Endothelial cell of umbilical vein (primary cell): ENCODE measurements around the gene KCNG1. TPM values are rescaled to one million over a fixed set of nuclear protein-coding genes. Genes with fewer than 3 reads are reported as not detected.

ENCODE experiments used
- BruUV-seq: library from RNA; stranded (reverse); fragments of 400-500 nt; replicated peaks from 2 replicates; lab custom pipeline; 2021; lab: Mats Ljungman, UMichigan
- CTCF ChIA-PET: fragments of 300-600, 350-600 bp; sonication (Branson Sonifier 250); formaldehyde crosslinking; loops from one replicate; lab custom pipeline; 2021; ENCODE audit warnings: antibody characterized with exemption, inconsistent platforms; lab: Charles Lee
- POLR2A ChIA-PET: fragments of 300-600, 350-600 bp; sonication (Branson Sonifier 250); formaldehyde crosslinking; loops from one replicate; lab custom pipeline; 2021; ENCODE audit warnings: antibody characterized with exemption, inconsistent platforms; lab: Charles Lee
- DNase-seq: peaks from one replicate; pipeline ENCODE4 v3.0.0-alpha.2; 2011; ENCODE audit warnings: low read depth, low spot score
- FAIRE-seq: peaks from 2 replicates; lab custom pipeline; 2011; peaks lifted over from hg19 to GRCh38; lab: Jason Lieb, UNC
- H2AFZ ChIP-seq: 2 replicates; pipeline ENCODE4 v1.6.0; 2012; ENCODE audit warnings: low read depth, low read length, control low read depth, inconsistent platforms
- H3K27ac ChIP-seq: 2 replicates; pipeline ENCODE4 v1.5.1; 2011; ENCODE audit warnings: low read depth, mild to moderate bottlenecking, control low read depth, low read length, moderate library complexity; ENCODE audit not compliant: insufficient read depth
- H3K27me3 ChIP-seq, 2 experiments: 2 replicates each; pipeline versions ENCODE4 v1.6.0 to v1.6.1; 2011; ENCODE audit warnings: low read length in 2 of 2, mixed read lengths in 1 of 2; ENCODE audit not compliant: control insufficient read depth in 2 of 2, insufficient read depth in 2 of 2
- H3K36me3 ChIP-seq, 2 experiments: 2 replicates in 1 of 2; 3 replicates in 1 of 2; pipeline ENCODE4 v1.5.1; 2011; ENCODE audit warnings: low read length in 2 of 2, mild to moderate bottlenecking in 1 of 2, moderate library complexity in 1 of 2; ENCODE audit not compliant: control insufficient read depth in 2 of 2, insufficient read depth in 2 of 2; ENCODE audit errors: extremely low read depth in 1 of 2
- H3K4me1 ChIP-seq: 3 replicates; pipeline ENCODE4 v1.5.1; 2011; ENCODE audit warnings: mild to moderate bottlenecking, low read length; ENCODE audit not compliant: control insufficient read depth, insufficient read depth; ENCODE audit errors: extremely low read depth
- H3K4me2 ChIP-seq: 2 replicates; pipeline ENCODE4 v1.6.1; 2011; ENCODE audit warnings: low read length, control low read depth, mixed read lengths; ENCODE audit not compliant: insufficient read depth
- H3K4me3 ChIP-seq, 3 experiments: fragments of 200-600 bp in 1 of 3; sonication (generic), shearing (Covaris generic) in 1 of 3; replicated peaks in 1 of 3; 2 replicates each; pipeline ENCODE4 v1.5.1; 2011 to 2016; ENCODE audit warnings: control low read depth in 3 of 3, low read length in 3 of 3, mild to moderate bottlenecking in 2 of 3, inconsistent platforms in 1 of 3, low read depth in 1 of 3, moderate library complexity in 1 of 3; ENCODE audit not compliant: insufficient read depth in 1 of 3
- H3K79me2 ChIP-seq: 2 replicates; pipeline ENCODE4 v1.6.0; 2012; ENCODE audit warnings: low read length, inconsistent platforms; ENCODE audit not compliant: control insufficient read depth, insufficient read depth
- H3K9ac ChIP-seq: replicated peaks from 2 replicates; pipeline ENCODE3; 2011; ENCODE audit warnings: low read length, control low read depth; ENCODE audit not compliant: insufficient read depth; ENCODE audit errors: extremely low read depth
- H3K9me1 ChIP-seq: replicated peaks from 3 replicates; pipeline ENCODE4 v1.6.0; 2011; ENCODE audit warnings: mild to moderate bottlenecking, low read length; ENCODE audit not compliant: control insufficient read depth, insufficient read depth; ENCODE audit errors: extremely low read depth
- H3K9me3 ChIP-seq: replicated peaks from 2 replicates; pipeline ENCODE4 v1.5.1; 2012; ENCODE audit warnings: low read length, inconsistent platforms; ENCODE audit not compliant: control insufficient read depth, insufficient read depth
- H4K20me1 ChIP-seq: replicated peaks from 2 replicates; pipeline ENCODE3; 2011; ENCODE audit warnings: mild to moderate bottlenecking, low read length; ENCODE audit not compliant: control insufficient read depth, insufficient read depth; ENCODE audit errors: extremely low read depth
- CTCF ChIP-seq, 2 donors: IDR thresholded peaks; 1 replicate in 1 of 2; 2 replicates in 1 of 2; pipeline ENCODE4 v1.5.1; 2011; ENCODE audit warnings: low read length in 2 of 2, mild to moderate bottlenecking in 2 of 2, moderate library complexity in 2 of 2, control low read depth in 1 of 2, inconsistent platforms in 1 of 2, low read depth in 1 of 2; ENCODE audit not compliant: insufficient read depth in 1 of 2; ENCODE audit errors: extremely low read depth in 1 of 2
- EZH2 ChIP-seq: IDR thresholded peaks from 2 replicates; pipeline ENCODE4 v1.6.1; 2012; ENCODE audit warnings: borderline replicate concordance, low read depth, mild to moderate bottlenecking, moderate library complexity, low read length, inconsistent platforms; ENCODE audit not compliant: severe bottlenecking
- FOS ChIP-seq: IDR thresholded peaks from 2 replicates; pipeline ENCODE4 v1.6.1; 2011; ENCODE audit warnings: mild to moderate bottlenecking, low read length, moderate library complexity, borderline replicate concordance; ENCODE audit not compliant: insufficient read depth
- GATA2 ChIP-seq: IDR thresholded peaks from 2 replicates; pipeline ENCODE4 v1.7.0; 2011; ENCODE audit warnings: low read depth, mild to moderate bottlenecking, moderate library complexity, mixed read lengths, low read length; ENCODE audit not compliant: insufficient read length, insufficient read depth
- JUN ChIP-seq: IDR thresholded peaks from 2 replicates; pipeline ENCODE4 v1.6.1; 2011; ENCODE audit warnings: borderline replicate concordance, low read depth; ENCODE audit not compliant: insufficient read length, insufficient read depth
- MAX ChIP-seq: IDR thresholded peaks from 2 replicates; pipeline ENCODE4 v1.6.1; 2011; ENCODE audit not compliant: insufficient read depth, insufficient read length
- MYC ChIP-seq: IDR thresholded peaks from one replicate; pipeline ENCODE4 v1.6.1; 2011; ENCODE audit warnings: mild to moderate bottlenecking, low read depth, low read length
- POLR2A ChIP-seq: IDR thresholded peaks from 2 replicates; pipeline ENCODE4 v1.6.1; 2012; ENCODE audit warnings: low read depth, mild to moderate bottlenecking, control low read depth, low read length
- POLR2AphosphoS5 ChIP-seq: IDR thresholded peaks from 2 replicates; pipeline ENCODE4 v1.6.1; 2012; ENCODE audit warnings: low read depth, mild to moderate bottlenecking, control low read depth, low read length, moderate library complexity; ENCODE audit not compliant: insufficient read depth
- dilution Hi-C: fragments of 300-500 bp; cut with MboI; formaldehyde crosslinking; loops from one replicate; pipeline ENCODE4 v1.15.0; 2019; ENCODE audit warnings: low sequenced_read_pairs; ENCODE audit not compliant: extremely low pct_ligation_motif_present
- intact Hi-C: fragments of 100-400 bp; cut with micrococcal nuclease; formaldehyde crosslinking; loops from one replicate; pipeline ENCODE4 v1.10.0; 2022
- polyA plus RNA-seq, 4 experiments: library from polyadenylated mRNA; depleted of rRNA in 3 of 4; stranded (reverse) in 3 of 4; unstranded in 1 of 4; fragments of >200 nt; gene quantifications; 2 replicates each; pipeline versions ENCODE4 v1.2.1 to v1.2.3, GENCODE V29; 2011 to 2012; ENCODE audit warnings: missing spikeins in 1 of 4
- total RNA-seq: library from RNA; stranded (reverse); gene quantifications from 2 replicates; pipeline ENCODE4 v1.2.3, GENCODE V29; 2021

KCNG1 gene
- total and polyA plus RNA-seq, 2 donors (not counting 3 experiments of a cell fraction or from before 2014, with no cell fraction given) = 0.22 to 1.1 TPM

- Histone ChIP-seq H3K27ac (no peak overlapping the region), H2AFZ (no peak overlapping the region), H3K27me3 (peaks cover 0 to 6% of the 10 kb centered on the region in 2 experiments), H3K9ac (no peak overlapping the region), H3K9me1 (no peaks in the 10 kb centered on the region), H3K4me1 (no peaks in the 10 kb centered on the region), H3K79me2 (no peaks in the 10 kb centered on the region), H4K20me1 (no peaks in the 10 kb centered on the region), H3K4me2 (no peak overlapping the region), H3K9me3 (no peaks in the 10 kb centered on the region), H3K36me3 (no peaks in the 10 kb centered on the region), H3K4me3 (no peak overlapping the region)
- TF ChIP-seq MYC (no peak), JUN (no peak), GATA2 (no peak), EZH2 (no peak), MAX (no peak), CTCF (IDR thresholded peaks at IDR 0.05; ENCODE audit: extremely low read depth in 1 of 2, insufficient read depth in 1 of 2, low read depth in 1 of 2, low read length in 2 of 2) (no peak), FOS (no peak), POLR2AphosphoS5 (no peak), POLR2A (no peak)
- no TSS peak for BruUV-seq
- dilution Hi-C loops = no loop called here
- POLR2A ChIA-PET = no interaction called here
- CTCF ChIA-PET = no interaction called here
- intact Hi-C loops = no loop called here
- FAIRE-seq = no peak
- DNase-seq = no peak
Observed at GRCh38 chr20:51009303-51010042, 13.4 kb downstream of the KCNG1 start.
